ENCODE results near the gene GALNT10. TPM values are rescaled to one million over a fixed set of nuclear protein-coding genes. Genes with fewer than 3 reads are reported as not detected.

The GALNT10 gene
- total and polyA plus RNA-seq, 2 of the 8 experiments (the other 6 are each of a cell fraction or from before 2014, with no cell fraction given) = 4.6 to 15.5 TPM

- no peaks in the 10 kb centered on the region for H3K36me3 ChIP-seq (ENCODE audit: control insufficient read depth in 2 of 4, insufficient read depth in 4 of 4, low read length in 3 of 4)
- H3K56ac ChIP-seq (replicated peaks; ENCODE audit: insufficient read length, low read depth, low read length) = no peak overlapping the region
- DNase-seq (ENCODE audit: low read depth in 1 of 2, low spot score in 2 of 2) (peak in 1 of 2 experiments; percentile 38), FAIRE-seq (no peak)
- ChIA-PET CTCF (ENCODE audit: partially characterized antibody) (interaction anchor here (1.6 kb wide), 1 partner anchor 105 kb away, joined by 5 read pairs; no protein-coding TSS in a partner anchor), POLR2A (ENCODE audit: partially characterized antibody) (no interaction called here)
- no peak overlapping the region for H2BK15ac ChIP-seq (ENCODE audit: low read length)
- H4K8ac ChIP-seq (ENCODE audit: extremely low read depth, insufficient read depth, low read length) = no peak overlapping the region
- H2AFZ ChIP-seq (ENCODE audit: low read length) = no peak overlapping the region
- 90% methylated on average over 5 of the region's 5 CpGs; no CpG with 5 or more reads in 1 of the 2 experiments for WGBS, 2 experiments (ENCODE audit: extremely low coverage in 1 of 2, insufficient coverage in 1 of 2, insufficient read length in 1 of 2, insufficient replicate concordance in 2 of 2, low coverage in 1 of 2, low lambda C conversion rate in 2 of 2, missing lambda C conversion rate in 1 of 2)
- no peak overlapping the region for H3K4me2 ChIP-seq (ENCODE audit: insufficient read depth in 1 of 2, low read depth in 2 of 2, low read length in 2 of 2)
- H3K79me2 ChIP-seq (ENCODE audit: control insufficient read depth in 1 of 2, insufficient read depth in 2 of 2, low read length in 2 of 2) = no peaks in the 10 kb centered on the region
- H3K9ac ChIP-seq (replicated peaks in 1 of 4; ENCODE audit: extremely low read depth in 1 of 4, low read depth in 3 of 4, low read length in 3 of 4) = no peak overlapping the region
- no peak overlapping the region for H2BK120ac ChIP-seq (replicated peaks; ENCODE audit: low read depth, low read length)
- no peaks in the 10 kb centered on the region for H3K4me1 ChIP-seq (replicated peaks in 1 of 4; ENCODE audit: control insufficient read depth in 3 of 4, insufficient read depth in 4 of 4, low read length in 3 of 4)
- no peak overlapping the region for H2BK20ac ChIP-seq (ENCODE audit: low read length)
- H2BK5ac ChIP-seq (ENCODE audit: low read depth, low read length) = no peak overlapping the region
- no peak overlapping the region for H3K23ac ChIP-seq (ENCODE audit: insufficient read length)
- no peak overlapping the region for H2BK12ac ChIP-seq (ENCODE audit: low read depth, low read length)
- no peak overlapping the region for H3K18ac ChIP-seq (ENCODE audit: extremely low read depth, low read length)
- no peak overlapping the region for H3K4ac ChIP-seq (replicated peaks; ENCODE audit: insufficient read length, low read depth, low read length)
- H3K27me3 ChIP-seq (replicated peaks in 1 of 4; ENCODE audit: control insufficient read depth in 3 of 4, extremely low read depth in 1 of 4, insufficient read depth in 3 of 4, low read length in 3 of 4) = no peaks in the 10 kb centered on the region
- H2AK5ac ChIP-seq (ENCODE audit: low read depth, low read length) = no peak overlapping the region
- H3K79me1 ChIP-seq (ENCODE audit: low read depth, low read length) = no peaks in the 10 kb centered on the region
- H4K5ac ChIP-seq (ENCODE audit: insufficient read length, low read depth, low read length) = no peak overlapping the region
- H3K23me2 ChIP-seq (ENCODE audit: low read depth, low read length) = no peaks in the 10 kb centered on the region
- no peaks in the 10 kb centered on the region for H4K20me1 ChIP-seq (replicated peaks in 1 of 2; ENCODE audit: control insufficient read depth in 1 of 2, insufficient read depth in 2 of 2, low read length in 2 of 2)
- no peak overlapping the region for H3K4me3 ChIP-seq (ENCODE audit: extremely low read depth in 1 of 4, insufficient read depth in 2 of 4, low read depth in 3 of 4, low read length in 4 of 4)
- no peak overlapping the region for H3K14ac ChIP-seq (ENCODE audit: insufficient read length)
- no peaks in the 10 kb centered on the region for H3K9me3 ChIP-seq (ENCODE audit: insufficient read depth in 2 of 2, low read depth in 1 of 2, low read length in 1 of 2)
- H4K91ac ChIP-seq (replicated peaks; ENCODE audit: insufficient read length, low read length) = no peak overlapping the region
- TF ChIP-seq TCF12 (IDR thresholded peaks at IDR 0.05; ENCODE audit: low read depth, low read length) = no peak
- no peak overlapping the region for H3K27ac ChIP-seq (ENCODE audit: low read depth, low read length)
These were observed 111.6 kb downstream of the GALNT10 start for GRCh38 chr5:154302161-154302560.
